BJ (cell line): ENCODE data around the gene CASTOR1. TPM values are rescaled to one million over a fixed set of nuclear protein-coding genes. Genes with fewer than 3 reads are reported as not detected.
A peak's percentile ranks its signal among the peaks of the same experiment; 100 is the strongest.

Source experiments
- CTCF ChIA-PET: fragments of 350-600 bp; formaldehyde crosslinking; extraction: SDS; loops from one replicate; lab custom pipeline; 2021; ENCODE audit warnings: antibody characterized with exemption, inconsistent platforms; lab: Yijun Ruan, JAX
- POLR2A ChIA-PET: fragments of 300-600 bp; sonication (Branson Sonifier 250); formaldehyde crosslinking; extraction: SDS; loops from one replicate; lab custom pipeline; 2021; ENCODE audit warnings: antibody characterized with exemption; lab: Charles Lee
- DNase-seq: peaks from one replicate; pipeline ENCODE4 v3.0.0-alpha.2; 2011; ENCODE audit warnings: low read depth
- H3K27me3 ChIP-seq: 2 replicates; pipeline ENCODE4 v1.6.0; 2011; ENCODE audit warnings: low read length; ENCODE audit not compliant: control insufficient read depth, insufficient read depth
- H3K36me3 ChIP-seq: 2 replicates; pipeline ENCODE4 v1.5.1; 2011; ENCODE audit warnings: low read length; ENCODE audit not compliant: control insufficient read depth, insufficient read depth
- H3K4me3 ChIP-seq: 2 replicates; pipeline ENCODE4 v1.5.1; 2011; ENCODE audit warnings: low read depth, mild to moderate bottlenecking, control low read depth, low read length
- polyA plus RNA-seq: library from polyadenylated mRNA; depleted of rRNA; stranded (reverse); fragments of >200 nt; gene quantifications from 2 replicates; pipeline ENCODE4 v1.2.3, GENCODE V29; 2011
- TF ChIP-seq, protein P1 (sequence below): IDR thresholded peaks from 2 replicates; pipeline ENCODE4 v1.5.1; 2011; ENCODE audit warnings: low read depth, mild to moderate bottlenecking, control low read depth, inconsistent platforms, low read length, moderate library complexity; ENCODE audit not compliant: insufficient read depth

CASTOR1 gene
- polyA plus RNA-seq, 1 experiment = 16.4 TPM

DNA sequence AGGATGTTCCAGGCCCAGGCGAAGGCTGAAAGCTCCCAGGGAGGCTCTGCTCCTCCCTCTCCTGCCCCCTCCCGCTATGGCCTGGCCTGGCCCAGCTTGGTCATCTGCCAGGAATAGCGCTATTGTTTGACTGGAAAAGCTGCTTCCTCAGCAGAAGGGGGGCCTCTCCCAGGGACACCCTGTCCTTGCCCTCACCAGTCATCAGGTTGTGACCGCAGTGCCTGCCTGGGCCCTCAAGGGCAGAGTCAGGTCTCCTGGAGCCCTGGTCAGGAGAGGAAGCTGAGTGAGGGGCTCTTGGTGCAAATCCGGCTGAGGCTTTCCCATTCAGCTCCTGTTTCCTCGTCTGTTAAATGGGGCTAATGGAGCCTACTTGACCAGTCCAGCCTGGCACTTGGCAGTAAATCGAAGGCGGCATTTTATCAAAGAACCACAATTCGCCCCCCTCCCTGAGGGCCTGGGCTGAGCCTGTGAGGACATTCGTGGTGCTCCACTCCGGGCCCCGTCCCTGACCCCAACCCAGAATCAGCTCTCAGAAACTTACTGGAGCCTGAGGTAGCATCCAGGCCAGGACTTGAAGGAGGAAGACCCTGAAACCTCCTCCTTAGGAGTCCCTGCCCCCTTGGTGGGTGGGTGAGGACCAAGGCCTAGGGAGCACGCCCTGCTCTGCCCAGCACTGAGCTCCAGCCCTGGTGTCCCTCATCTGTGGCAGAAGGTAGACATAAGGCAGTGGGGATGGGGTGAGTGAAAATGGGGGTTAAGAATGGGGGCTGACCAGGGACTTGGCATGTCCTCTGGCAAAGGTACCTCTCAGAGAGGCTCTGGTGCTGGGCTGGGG, 2.0 kb upstream of the CASTOR1 start:
- ChIA-PET POLR2A (interaction anchor here (0.5 kb wide), 1 partner anchor 1418 kb away, joined by 15 read pairs; no protein-coding TSS in a partner anchor), CTCF (interaction anchor here (0.5 to 10.6 kb wide), 10 partner anchors 11 to 134 kb away, joined by 3 to 204 read pairs (median 4); partner anchors contain the start of genes MTFP1, RNF215 and SEC14L2)
- Histone ChIP-seq H3K36me3 (peaks cover 34% of the 10 kb centered on the region), H3K4me3 (no peak overlapping the region), H3K27me3 (no peaks in the 10 kb centered on the region)
- DNase-seq = no peak
- TF ChIP-seq, protein P1, sequence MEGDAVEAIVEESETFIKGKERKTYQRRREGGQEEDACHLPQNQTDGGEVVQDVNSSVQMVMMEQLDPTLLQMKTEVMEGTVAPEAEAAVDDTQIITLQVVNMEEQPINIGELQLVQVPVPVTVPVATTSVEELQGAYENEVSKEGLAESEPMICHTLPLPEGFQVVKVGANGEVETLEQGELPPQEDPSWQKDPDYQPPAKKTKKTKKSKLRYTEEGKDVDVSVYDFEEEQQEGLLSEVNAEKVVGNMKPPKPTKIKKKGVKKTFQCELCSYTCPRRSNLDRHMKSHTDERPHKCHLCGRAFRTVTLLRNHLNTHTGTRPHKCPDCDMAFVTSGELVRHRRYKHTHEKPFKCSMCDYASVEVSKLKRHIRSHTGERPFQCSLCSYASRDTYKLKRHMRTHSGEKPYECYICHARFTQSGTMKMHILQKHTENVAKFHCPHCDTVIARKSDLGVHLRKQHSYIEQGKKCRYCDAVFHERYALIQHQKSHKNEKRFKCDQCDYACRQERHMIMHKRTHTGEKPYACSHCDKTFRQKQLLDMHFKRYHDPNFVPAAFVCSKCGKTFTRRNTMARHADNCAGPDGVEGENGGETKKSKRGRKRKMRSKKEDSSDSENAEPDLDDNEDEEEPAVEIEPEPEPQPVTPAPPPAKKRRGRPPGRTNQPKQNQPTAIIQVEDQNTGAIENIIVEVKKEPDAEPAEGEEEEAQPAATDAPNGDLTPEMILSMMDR = no peak

DNA sequence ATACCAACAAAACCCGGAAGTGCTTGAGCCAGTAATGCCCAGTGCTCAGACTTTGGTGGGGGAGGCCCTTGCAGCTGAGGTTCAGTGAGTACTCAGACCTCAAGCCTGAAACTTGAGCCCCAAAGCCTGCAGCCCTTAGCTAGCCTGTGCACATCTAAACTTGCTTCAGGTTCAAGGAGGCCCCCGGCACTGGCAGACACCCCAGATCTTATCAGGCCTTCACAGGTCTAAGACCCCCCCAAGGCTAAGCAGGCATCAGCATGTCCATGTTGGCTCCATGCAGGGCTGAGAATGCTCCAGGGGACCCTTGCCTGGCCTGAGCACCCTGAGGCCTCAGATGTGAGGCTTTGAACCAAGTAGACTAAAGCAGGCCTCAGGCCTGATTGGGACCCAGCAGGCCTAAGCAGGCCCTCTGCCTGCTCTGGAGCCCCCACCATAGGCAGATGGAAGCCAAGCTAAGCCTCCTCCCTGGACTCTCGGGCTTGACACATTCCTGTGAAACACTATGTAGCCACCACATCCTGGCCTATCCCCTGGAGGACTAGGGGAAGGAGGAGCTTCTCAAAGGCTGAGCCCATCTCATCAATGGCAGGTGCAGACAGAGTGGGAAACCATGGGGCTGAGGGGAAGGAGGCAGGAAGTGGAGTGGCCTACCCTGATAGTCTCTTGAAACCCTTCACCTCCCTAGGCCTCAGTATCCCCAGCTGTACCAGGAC, 1.2 kb upstream of the CASTOR1 start:
- Histone ChIP-seq H3K36me3 (peaks cover 31% of the 10 kb centered on the region), H3K27me3 (no peaks in the 10 kb centered on the region), H3K4me3 (no peak overlapping the region)
- DNase-seq = no peak
- CTCF ChIA-PET = interaction anchor here (0.9 to 10.6 kb wide), 10 partner anchors 10 to 182 kb away, joined by 3 to 204 read pairs (median 6); partner anchors contain the start of genes MTFP1, RNF215 and SEC14L2
- POLR2A ChIA-PET = interaction anchor here (0.5 to 0.6 kb wide), 2 partner anchors 155 to 1419 kb away, joined by 5 to 15 read pairs; no protein-coding TSS in a partner anchor
- TF ChIP-seq, protein P1 = no peak

DNA sequence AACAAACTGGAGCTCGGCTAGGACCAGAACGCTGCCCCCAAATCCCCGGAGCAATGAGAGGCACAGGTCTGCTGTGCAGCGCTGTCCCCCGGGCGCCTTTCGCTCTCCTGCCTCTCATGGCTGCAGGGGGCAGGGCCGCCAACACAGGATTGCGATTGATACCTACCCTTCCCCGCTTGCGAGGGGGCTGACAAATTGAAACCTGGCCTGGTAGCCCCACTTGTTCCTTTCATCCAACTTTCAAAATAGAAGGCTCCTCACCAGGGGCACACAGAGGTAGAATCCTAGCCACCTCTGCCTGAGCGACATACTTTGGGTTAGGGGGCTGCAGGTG, 642 bp upstream of the CASTOR1 start:
- peak overlapping the region; percentile 38 for H3K4me3 ChIP-seq
- no peak for DNase-seq
- TF ChIP-seq, protein P1 = no peak
- H3K36me3 ChIP-seq = peaks cover 32% of the 10 kb centered on the region
- ChIA-PET POLR2A (interaction anchor here (0.6 kb wide), 1 partner anchor 155 kb away, joined by 5 read pairs; no protein-coding TSS in a partner anchor), CTCF (interaction anchor here (1.3 to 10.6 kb wide), 6 partner anchors 10 to 182 kb away, joined by 5 to 204 read pairs (median 21); partner anchors contain the start of genes MTFP1, RNF215 and SEC14L2)
- no peaks in the 10 kb centered on the region for H3K27me3 ChIP-seq

DNA sequence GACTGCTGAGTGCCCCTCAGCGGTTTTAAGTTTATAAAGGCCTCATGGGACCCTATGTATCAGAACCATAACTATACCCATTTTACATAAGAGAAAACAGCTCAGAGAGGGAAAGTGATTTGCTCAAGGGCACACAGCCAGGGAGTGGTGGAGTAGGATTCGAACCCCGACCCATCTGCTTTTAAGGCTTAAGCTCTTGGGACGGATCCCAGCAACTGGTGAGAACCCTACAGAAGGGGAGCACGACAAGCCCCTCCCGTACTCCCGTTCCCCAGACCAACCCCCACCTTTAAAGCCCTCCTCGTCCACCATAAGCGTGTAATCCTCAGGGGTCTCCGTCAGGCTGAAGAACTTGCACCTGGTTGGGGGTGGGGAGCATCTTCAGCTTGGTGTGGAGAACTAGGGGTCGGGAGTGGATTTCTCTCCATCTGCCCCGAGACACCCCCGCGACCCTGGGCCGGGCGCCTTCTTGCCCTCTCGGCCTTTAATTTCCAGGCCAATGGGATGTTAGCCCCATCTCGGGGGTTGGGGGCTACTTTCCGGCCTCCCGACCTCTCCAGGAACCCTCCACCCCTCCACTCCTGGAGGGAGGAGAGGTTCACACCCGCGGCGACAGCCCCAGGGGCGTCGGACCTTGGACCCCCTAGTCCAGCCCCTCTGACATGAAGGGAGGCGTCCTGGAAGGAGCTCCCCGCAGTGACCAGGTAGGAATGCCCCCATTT, 725 bp downstream of the CASTOR1 start:
- ChIA-PET POLR2A (no interaction called here), CTCF (interaction anchor here (0.7 to 10.6 kb wide), 37 partner anchors 9 to 196 kb away, joined by 3 to 204 read pairs (median 6); partner anchors contain the start of genes CCDC157, MTFP1, RNF215 and SEC14L2)
- Histone ChIP-seq H3K36me3 (peaks cover 22% of the 10 kb centered on the region), H3K27me3 (no peaks in the 10 kb centered on the region), H3K4me3 (peak overlapping the region; percentile 71)
- DNase-seq = no peak
- TF ChIP-seq, protein P1 = no peak
